Measurements from ENCODE around the gene RTL1.

DNA sequence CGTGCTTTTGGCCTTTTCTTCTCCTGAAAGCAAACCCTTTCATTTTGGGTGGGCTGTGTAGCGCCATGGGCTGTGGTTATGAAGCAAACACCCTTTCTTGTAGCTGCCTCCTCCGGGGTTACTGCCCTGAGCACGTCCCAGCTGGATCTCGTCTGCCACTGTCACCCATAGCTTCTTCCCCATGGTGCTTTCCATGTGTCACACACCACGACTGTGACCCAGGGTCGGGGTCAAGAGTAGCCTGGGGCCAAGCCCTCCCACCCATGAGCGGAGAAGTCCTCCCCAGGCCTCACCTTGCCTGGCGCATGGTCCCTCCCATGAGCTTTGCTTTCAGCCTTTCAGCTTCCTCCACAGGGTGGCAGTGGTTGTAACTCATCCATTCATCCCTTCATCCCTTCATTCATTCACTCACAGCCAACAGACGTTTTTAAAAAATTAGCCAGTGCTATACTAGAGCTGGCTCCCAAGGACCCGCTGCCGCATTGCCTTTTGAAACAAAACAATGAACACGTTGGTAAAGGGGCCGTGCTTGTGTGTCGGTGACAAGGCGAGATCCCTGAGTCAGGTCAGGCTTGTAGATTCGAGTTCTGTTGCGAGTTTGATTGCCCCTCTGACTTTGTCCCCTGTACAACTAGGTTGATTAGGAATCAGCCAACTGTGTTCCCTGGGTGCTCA lies 48.1 kb downstream of the RTL1 start:
- TF ChIP-seq EZH2 (IDR thresholded peaks at IDR 0.05; ENCODE audit: insufficient read depth, poor library complexity, severe bottlenecking), result no peak
- TF ChIP-seq EZH2phosphoT487 (IDR thresholded peaks at IDR 0.05; ENCODE audit: insufficient read depth, low read depth), result no peak

Data from GM23248 (cell line).